Left lobe of liver (tissue), 2 donors: ENCODE data around the gene TRPC3. TPM values are rescaled to one million over a fixed set of nuclear protein-coding genes. Genes with fewer than 3 reads are reported as not detected.
"Not testable (repeated sequence)": the region's sequence is repeated elsewhere in the genome, so short reads cannot be mapped to it uniquely, and the experiment has no call there.

Experiments used
- ATAC-seq: fragments of 200-7000 bp; cut with Tn5 transposase; one replicate; pipeline ENCODE4 v1.9.1; 2020; ENCODE audit warnings: mild to moderate bottlenecking, moderate library complexity
- DNase-seq: peaks from one replicate; pipeline ENCODE4 v3.0.0-alpha.2; 2020; ENCODE audit warnings: low spot score
- total RNA-seq: library from RNA; stranded (reverse); gene quantifications from one replicate; pipeline ENCODE4 v1.2.1, GENCODE V29; 2021
- donor health status: DM: no; HTN: no; CAD: no; lungs with moderate emphysema.
- donor health status: DM: no; HTN: yes; CAD: no.

Gene TRPC3
- total RNA-seq, 1 donor from 2014 or later: 0.25 TPM

GRCh38 chr4:121950212-121950679, 1.6 kb downstream of the TRPC3 start:
- peak; percentile 74 for ATAC-seq

GRCh38 chr4:121946644-121947043, 5.2 kb downstream of the TRPC3 start:
- ATAC-seq (no peak), DNase-seq (no peak)

More at GRCh38 chr4:121950212-121950679, 1.6 kb downstream of the TRPC3 start:
- no peak for DNase-seq

- no peak for ATAC-seq
- no peak for DNase-seq
These were observed 7.9 kb downstream of the TRPC3 start for GRCh38 chr4:121943941-121944340.

GRCh38 chr4:121939690-121940089, 12.2 kb downstream of the TRPC3 start:
- no peak for DNase-seq
- peak; percentile 38 for ATAC-seq

DNA sequence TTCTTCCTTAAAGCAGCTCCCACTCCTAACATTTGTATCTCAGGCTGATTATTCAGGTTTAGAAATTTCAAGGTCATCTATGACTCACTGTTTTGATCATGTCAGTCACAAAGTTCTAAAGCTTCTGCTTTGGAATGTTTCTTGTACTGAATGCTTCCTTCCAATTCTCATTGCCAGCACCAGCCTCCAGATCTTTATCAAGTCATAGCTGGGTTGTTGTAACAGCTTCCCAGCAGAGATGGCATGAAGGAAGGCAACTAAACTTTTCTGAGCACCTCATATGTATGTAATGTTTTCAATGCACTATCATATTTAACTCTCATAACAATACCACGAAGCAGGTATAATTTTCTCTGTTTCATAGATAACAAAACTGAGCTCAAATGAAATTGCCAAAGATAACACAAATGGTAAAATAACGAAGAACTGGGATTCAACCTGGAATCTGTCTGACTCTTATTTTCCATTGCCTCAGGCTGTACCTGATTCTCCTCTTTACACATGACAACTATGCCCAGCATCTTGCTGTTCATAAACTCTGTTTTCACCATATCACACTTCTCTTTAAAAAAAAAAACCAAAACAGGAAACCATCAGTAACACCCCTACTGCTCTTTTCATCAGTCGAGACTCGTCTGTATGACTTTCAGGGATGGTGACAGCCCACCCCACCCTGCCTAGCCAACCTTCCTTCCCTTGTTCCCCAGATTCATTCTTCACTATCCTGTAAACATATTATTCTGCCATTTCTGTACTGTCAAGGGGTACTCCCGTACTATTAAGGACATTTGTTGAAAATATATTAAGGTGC, 13.4 kb downstream of the TRPC3 start:
- no peak for ATAC-seq
- no peak for DNase-seq

- DNase-seq (no peak), ATAC-seq (no peak)
These were observed 15.8 kb downstream of the TRPC3 start for GRCh38 chr4:121936101-121936500.

DNA sequence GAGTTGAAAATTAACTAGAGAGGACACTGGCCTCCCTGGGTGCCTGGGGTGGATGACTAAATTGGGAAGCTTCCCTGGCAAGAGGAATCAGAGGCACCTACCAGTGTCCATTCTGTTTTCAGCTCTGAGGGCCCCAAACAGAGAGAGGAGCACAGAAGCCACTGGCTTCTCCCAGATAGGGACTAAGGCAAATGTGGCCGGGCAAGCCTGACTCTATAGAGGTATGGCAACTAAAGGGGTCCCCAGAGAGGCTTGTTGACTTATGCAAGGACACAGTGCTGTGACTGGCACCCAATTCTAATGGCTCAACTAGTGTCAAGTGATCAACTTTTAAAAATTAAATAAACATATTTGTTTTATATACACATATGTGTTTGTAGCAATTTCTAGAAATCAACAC, 17.2 kb downstream of the TRPC3 start:
- no peak for ATAC-seq
- no peak for DNase-seq

DNA sequence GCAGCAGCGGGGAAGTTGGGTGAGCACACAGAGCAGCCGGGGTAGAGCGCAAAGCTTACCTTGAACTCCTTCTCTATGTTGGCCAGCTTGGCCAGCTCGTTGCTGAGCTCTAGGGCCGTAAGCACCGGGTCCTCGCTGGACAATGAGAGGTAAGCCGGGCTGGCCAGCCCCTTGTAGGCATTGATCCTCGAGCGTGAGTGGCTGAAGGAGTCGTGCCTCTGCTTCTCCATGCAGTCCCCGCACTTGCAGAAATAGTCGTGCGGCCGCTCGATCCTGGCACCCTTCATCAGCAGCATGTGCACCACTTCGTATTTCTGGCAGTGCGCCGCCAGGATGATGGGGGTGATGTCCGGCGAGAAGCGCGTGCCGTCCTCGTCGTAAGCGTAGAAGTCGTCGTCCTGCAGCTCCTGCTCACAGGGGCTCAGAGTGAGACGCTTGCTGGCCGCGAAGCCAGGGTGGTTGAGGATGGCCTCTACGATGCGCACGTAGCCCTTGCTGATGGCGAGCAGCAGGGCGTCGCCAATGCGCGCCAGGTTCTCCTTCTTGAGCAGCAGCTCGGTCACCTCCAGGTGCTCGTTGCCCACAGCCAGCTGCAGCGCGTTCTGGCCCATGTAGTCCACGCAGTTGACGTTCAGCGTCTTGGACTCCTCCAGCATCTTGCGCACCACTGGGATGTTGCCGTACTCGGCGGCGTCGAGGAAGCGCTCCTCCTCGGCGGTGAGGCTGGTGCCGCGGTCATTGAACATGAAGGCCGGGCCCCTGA, 19.5 kb downstream of the TRPC3 start:
- DNase-seq (no peak), ATAC-seq (no peak)

DNA sequence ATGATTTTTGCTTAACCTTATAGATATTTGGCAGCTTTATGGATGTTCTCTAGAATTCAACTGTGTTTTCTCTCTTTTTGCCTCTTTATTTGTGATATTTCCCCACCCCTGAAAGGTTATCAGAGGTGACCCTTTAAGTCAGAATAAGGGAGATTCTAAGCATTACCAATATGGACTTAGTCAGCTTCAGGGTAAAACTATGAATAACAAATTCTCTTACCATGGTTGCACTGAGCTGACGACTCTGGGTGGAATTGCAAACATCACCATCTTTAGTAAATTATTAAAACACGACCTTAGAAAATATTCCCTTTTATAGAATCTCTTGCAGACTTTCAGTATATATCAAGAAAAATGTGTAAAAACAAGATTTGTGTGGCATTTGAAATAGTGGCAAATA, 21.6 kb downstream of the TRPC3 start:
- ATAC-seq (no peak), DNase-seq (no peak)

DNA sequence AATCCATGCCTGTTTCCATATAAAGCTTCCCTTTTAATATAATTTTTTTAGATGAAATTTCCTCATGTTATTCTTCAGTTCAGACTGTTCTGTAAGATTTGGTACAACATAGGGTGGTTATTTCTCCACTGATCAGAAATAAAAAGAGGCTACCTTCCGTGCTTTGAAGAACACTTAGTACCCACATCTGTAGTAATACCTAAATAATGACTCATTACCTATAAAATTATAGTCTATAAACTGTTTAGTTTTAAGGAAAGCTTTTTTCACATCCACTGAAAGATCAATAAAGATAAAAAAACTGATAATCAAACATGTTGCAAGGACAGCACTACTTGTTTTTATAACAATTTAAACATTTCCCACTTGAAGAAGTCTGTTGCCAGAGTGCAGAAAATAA, 23.9 kb downstream of the TRPC3 start:
- ATAC-seq (no peak), DNase-seq (no peak)

DNA sequence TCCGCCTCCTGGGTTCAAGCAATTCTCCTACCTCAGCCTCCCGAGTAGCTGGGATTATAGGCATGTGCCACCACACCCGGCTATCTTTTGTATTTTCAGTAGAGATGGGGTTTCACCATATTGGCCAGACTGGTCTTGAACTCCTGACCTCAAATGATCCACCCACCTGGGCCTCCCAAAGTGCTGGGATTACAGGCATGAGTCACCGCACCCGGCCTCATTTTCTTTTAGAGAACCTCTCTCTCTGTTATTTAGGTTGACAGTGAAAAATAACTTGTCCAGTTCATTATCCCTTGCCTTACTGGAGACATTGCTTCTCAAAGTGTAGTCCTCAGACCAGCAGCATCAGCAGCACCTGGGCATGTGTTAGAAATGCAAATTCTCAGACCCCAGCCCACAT, 25.4 kb downstream of the TRPC3 start:
- not testable (repeated sequence) for ATAC-seq, DNase-seq

- no peak for ATAC-seq
- DNase-seq: no peak
These were observed 28.6 kb downstream of the TRPC3 start for GRCh38 chr4:121923306-121923705.

DNA sequence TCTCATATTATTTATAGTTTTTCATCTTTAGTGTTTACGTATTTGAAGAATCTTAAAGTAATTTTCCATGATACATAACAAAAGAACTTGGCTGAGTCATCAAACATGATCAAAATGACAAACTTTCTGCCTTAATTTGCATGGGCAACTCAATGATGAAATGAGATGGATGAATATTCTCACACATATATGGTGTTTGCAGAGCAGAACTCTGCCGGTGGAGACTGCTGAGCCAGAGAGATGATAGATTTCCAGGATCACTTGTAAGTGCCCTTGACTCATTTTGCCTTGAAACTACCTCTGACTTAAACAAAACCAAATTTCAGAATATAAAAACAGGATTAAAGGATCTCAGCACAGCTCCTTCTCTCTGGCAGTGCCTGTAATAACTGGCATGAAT, 38.2 kb downstream of the TRPC3 start:
- DNase-seq: no peak
- no peak for ATAC-seq

DNA sequence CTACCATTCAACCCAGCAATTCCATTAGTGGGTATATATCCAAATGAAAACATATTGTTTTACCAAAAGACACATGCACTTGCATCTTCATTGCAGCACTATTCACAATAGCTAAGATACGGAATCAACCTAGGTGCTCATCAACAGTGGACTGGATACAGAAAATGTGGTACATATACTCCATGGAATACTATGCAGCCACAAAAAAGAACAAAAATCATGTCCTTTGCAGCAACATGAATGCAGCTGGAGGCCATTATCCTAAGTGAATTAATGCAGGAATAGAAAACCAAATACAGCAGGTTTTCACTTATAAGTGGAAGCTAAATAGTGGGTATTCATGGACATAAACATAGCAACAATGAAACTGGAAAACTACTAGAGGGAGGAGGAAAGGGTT, 43.5 kb downstream of the TRPC3 start:
- DNase-seq: no peak
- no peak for ATAC-seq

GRCh38 chr4:121900132-121900983, 51.5 kb downstream of the TRPC3 start:
- DNase-seq (no peak), ATAC-seq (peak; percentile 89)

DNA sequence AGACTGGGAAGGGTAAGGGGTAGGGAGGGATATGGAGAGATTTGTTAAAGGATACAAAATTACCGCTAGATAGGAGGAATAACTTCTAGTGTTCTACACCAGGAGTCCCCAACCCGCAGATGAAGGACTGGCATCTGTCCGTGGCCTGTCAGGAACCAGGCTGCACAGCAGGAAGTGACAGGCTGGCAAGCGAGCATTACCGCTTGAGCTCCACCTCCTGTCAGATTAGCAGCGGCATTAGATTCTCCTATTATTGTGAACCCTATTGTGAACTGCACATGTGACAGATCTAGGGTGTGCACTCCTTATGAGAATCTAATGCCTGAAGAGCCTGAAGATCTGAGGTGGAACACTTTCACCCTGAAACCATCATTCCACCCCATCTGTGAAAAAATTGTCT, 53.7 kb downstream of the TRPC3 start:
- no peak for DNase-seq
- ATAC-seq: no peak

- DNase-seq: no peak
- ATAC-seq: no peak
These were observed 63.7 kb downstream of the TRPC3 start for GRCh38 chr4:121888134-121888533.

GRCh38 chr4:121885115-121885514, 66.7 kb downstream of the TRPC3 start:
- no peak for DNase-seq
- no peak for ATAC-seq

GRCh38 chr4:121881158-121881557, 70.7 kb downstream of the TRPC3 start:
- no peak for DNase-seq
- no peak for ATAC-seq

GRCh38 chr4:121879135-121879534, 72.7 kb downstream of the TRPC3 start:
- DNase-seq (no peak), ATAC-seq (no peak)
